LNCaP clone FGC (cell line): ENCODE measurements around the gene GCSAM.
"Not testable (repeated sequence)": the region's sequence is repeated elsewhere in the genome, so short reads cannot be mapped to it uniquely, and the experiment has no call there.

Experiments
- DNase-seq: peaks from one replicate; pipeline ENCODE4 v3.0.0-alpha.2; 2011; ENCODE audit warnings: low read depth
- H3K4me3 ChIP-seq: 2 replicates; pipeline ENCODE4 v1.5.1; 2011; ENCODE audit warnings: mild to moderate bottlenecking, low read depth, low read length, control low read depth
- TF ChIP-seq, protein P1 (sequence below): IDR thresholded peaks from 2 replicates; pipeline ENCODE4 v1.5.1; 2012; ENCODE audit warnings: mild to moderate bottlenecking; ENCODE audit not compliant: control insufficient read depth, insufficient read depth; ENCODE audit errors: extremely low read depth

Gene GCSAM

DNA sequence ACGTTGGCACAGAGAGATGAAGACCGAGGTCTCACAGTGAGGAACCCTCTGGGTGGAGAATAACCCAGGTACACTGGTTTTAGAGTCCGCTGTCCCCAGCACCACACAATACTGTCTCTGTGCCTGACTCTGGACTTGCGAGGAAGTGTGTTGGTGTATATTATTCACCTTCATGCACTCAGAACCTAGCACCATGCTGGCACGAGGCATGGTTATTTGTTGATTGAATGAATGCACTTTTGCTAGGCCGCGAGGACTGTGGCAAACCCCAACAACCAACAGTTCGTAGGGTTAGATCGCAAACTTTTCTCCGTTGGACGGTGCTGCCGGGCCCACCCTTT, 47.3 kb downstream of the GCSAM start:
- no peak for DNase-seq
- H3K4me3 ChIP-seq: no peak overlapping the region
- TF ChIP-seq, protein P1, sequence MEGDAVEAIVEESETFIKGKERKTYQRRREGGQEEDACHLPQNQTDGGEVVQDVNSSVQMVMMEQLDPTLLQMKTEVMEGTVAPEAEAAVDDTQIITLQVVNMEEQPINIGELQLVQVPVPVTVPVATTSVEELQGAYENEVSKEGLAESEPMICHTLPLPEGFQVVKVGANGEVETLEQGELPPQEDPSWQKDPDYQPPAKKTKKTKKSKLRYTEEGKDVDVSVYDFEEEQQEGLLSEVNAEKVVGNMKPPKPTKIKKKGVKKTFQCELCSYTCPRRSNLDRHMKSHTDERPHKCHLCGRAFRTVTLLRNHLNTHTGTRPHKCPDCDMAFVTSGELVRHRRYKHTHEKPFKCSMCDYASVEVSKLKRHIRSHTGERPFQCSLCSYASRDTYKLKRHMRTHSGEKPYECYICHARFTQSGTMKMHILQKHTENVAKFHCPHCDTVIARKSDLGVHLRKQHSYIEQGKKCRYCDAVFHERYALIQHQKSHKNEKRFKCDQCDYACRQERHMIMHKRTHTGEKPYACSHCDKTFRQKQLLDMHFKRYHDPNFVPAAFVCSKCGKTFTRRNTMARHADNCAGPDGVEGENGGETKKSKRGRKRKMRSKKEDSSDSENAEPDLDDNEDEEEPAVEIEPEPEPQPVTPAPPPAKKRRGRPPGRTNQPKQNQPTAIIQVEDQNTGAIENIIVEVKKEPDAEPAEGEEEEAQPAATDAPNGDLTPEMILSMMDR: no peak

DNA sequence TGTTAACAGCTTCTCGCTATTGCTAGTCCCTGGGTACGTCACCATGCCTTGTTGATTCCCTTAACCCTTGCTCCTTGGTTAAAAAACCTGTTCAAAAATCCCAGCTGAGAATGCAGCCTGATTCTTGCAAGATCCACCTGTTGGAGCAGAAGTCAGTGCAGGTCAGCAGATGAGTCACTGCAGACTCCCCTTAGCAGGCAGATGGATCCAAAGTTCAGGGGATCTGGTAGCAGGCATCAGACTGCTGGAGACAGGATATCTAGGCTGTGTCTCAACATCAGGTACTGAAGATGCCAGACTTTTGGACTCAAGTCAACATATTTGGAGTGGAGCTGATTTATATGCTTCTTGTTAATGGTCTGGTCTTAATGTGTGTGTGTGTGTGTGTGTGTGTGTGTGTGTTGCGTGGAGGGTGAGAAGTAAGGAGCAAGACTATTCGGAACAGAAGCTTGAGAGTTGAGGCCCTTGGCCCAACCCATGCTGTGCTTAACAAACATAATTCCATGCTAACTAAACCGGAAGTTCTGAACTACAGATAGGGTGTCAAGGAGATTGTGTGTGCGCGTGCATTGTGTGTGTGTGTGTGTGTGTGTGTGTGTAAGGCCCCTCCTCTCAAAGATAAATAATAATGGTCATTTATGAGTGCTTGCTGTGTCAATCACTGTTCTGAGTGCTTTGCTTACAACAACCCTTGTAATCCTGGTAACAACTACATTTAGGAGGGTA, 47.9 kb downstream of the GCSAM start:
- TF ChIP-seq, protein P1: no peak
- no peak overlapping the region for H3K4me3 ChIP-seq
- no peak for DNase-seq

DNA sequence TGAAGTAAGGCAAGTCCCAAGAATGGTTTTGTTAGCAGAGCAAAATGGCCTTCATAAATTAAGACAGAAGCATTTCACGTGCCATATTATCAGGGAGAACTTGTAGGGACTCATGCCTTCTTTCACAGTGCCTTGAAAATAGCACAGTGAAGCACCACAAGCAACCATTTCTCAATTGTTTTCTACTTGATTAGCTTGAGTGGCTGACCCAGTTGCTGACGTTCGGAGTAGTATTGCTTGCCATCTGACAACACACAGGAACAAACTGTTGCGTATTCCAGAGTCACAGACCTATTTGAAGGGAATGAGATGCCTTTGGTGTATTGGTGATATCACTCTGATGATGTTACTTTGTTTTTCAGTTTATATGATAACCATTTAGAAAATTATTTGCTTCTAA, 49.8 kb downstream of the GCSAM start:
- no peak overlapping the region for H3K4me3 ChIP-seq
- no peak for DNase-seq
- TF ChIP-seq, protein P1: no peak

DNA sequence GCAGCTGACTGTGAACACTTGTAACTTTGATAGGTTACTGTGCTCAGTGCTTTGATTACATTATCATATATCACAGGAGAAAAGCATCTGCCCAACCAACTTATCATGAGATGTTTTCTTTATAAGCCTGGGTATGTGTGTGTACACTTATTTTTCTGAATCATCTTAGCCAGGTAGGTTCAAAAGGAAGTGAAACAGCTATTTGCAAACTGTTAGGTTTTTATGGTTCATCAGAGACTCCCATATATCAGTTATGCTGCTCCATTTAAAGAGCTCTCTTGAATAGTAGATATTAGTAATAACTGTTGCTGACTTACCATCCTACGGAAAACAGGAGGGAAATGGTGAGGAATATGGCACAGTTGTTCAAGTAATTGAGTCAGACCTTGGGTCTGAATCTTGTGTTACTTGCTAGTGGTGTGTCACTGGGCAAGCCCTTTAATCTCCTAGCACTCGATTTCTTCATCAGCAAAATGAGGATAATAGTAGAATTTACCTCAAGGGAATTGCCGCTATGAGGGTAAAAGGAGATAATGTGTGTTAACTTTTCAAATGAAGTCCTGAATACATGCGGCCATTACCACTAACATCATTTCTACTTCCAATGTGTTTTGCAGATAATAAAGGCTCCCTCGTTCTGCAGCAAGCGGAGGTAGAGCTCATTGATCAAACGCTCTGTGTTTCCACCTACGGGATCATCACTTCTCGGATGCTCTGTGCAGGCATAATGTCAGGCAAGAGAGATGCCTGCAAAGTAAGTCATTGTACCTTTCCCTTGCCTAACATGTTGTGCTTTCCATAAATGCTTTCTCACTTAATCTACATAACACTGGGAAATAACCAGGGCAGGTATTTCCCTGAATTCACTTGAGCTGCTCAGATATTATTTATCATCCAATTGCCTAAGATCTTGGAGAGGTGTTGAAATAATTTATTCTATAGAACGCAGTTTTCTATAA, 54.6 kb downstream of the GCSAM start:
- DNase-seq: no peak
- H3K4me3 ChIP-seq: no peak overlapping the region
- TF ChIP-seq, protein P1: no peak

DNA sequence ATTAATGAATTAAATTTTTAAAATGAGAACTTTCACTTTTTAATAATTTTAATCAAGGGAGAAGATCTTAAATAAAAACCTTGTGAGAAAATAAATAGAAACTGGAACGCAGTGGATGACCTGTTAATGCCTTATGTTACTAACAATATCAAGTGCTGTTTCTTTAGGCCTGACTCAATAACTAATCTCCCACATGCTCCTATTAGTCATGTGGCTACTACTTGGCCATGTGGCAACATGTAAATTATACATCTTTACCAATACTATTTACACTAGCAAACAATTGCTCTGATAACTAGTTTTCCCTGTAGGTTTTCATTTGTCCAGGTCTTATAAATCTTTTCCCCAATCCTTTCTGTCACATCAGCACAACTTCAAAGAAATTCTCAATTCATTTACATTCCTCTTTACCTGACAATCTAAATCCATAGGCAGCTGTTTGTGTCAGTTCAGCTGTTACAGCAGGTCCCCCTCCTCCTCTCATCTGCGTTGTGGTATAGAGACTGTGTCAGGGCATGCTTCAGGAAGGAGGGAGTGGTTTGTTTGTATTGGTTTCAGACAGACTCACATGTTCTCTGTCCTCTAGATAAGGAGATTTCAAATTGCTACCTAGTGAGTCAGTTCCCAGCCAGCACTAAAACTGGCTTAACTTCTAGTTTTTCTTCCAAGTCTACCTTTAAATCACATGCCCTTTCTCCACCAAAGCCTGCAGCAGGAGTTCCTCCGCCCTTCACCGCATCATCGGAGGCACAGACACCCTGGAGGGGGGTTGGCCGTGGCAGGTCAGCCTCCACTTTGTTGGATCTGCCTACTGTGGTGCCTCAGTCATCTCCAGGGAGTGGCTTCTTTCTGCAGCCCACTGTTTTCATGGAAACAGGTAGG, 58.2 kb downstream of the GCSAM start:
- no peak for DNase-seq
- H3K4me3 ChIP-seq: no peak overlapping the region
- TF ChIP-seq, protein P1: no peak

DNA sequence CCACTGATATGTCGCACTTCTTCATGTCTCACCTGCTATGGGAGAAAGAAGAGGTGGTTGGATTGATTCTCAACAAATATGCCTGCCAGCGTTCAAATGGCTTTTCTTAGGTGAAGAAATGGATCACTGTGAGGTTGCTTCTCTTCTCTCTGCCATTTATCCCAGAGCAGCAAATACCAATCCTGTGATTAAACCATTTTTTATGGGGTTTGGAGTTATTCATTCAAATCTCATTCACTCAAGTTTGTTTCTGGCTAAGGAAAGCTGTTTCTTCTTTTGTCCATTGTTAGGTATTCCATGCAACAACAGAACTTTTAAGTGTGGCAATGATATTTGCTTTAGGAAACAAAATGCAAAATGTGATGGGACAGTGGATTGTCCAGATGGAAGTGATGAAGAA, 59.0 kb downstream of the GCSAM start:
- TF ChIP-seq, protein P1: no peak
- DNase-seq: no peak
- H3K4me3 ChIP-seq: no peak overlapping the region

DNA sequence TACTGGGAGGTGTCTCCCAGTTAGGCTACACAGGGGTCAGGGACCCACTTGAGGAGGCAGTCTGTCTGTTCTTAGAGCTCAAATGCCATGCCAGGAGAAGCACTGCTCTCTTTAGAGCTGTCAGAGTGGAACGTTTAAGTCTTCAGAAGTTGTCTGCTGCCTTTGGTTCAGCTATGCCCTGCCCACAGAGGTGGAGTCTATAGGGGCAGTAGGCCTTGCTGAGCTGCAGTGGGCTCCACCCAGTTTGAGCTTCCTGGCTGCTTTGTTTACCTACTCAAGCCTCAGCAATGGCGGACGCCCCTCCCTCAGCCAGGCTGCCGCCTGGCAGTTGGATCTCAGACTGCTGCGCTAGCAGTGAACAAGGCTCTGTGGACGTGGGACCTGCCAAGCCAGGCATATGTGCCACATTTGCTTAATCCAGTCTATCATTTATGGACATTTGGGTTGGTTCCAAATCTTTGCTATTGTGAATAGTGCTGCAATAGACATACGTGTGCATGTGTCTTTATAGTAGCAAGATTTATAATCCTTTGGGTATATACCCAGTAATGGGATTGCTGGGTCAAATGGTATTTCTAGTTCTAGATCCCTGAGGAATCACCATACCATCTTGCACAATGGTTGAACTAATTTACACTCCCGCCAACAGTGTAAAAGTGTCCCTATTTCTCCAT, 60.5 kb downstream of the GCSAM start:
- not testable (repeated sequence) for DNase-seq

More for the DNA sequence above, 60.5 kb downstream of the GCSAM start:
- H3K4me3 ChIP-seq: not testable (repeated sequence)
